Measurements from ENCODE around the gene LACTB. TPM values are rescaled to one million over a fixed set of nuclear protein-coding genes. Genes with fewer than 3 reads are reported as not detected.

The LACTB gene
- total and polyA plus RNA-seq, 5 donors from 2014 or later, result 7.5 to 11.8 (median 8.5) TPM

Other genes with a start within 250 kb of the LACTB start
- gene TPM1, start 79.1 kb upstream of the LACTB start, total RNA-seq, result 11.2 TPM
- 10 to 100 TPM in 2 of 4 donors, 1 to 10 TPM in 2; 7.2 to 12.1 (median 9.5) TPM for gene TPM1, start 79.1 kb upstream of the LACTB start, polyA plus RNA-seq
- gene RPS27L, start 35.6 kb downstream of the LACTB start, total RNA-seq, result 94.0 TPM
- 100 to 1,000 TPM; 264 to 422 (median 337) TPM for gene RPS27L, start 35.6 kb downstream of the LACTB start, polyA plus RNA-seq
- gene RAB8B, start 67.7 kb downstream of the LACTB start, total RNA-seq, result 114 TPM
- gene RAB8B, start 67.7 kb downstream of the LACTB start, polyA plus RNA-seq, result 10 to 100 TPM; 67.4 to 82.4 (median 74.4) TPM
- 19.0 TPM for gene APH1B, start 155.7 kb downstream of the LACTB start, total RNA-seq
- gene APH1B, start 155.7 kb downstream of the LACTB start, polyA plus RNA-seq, result 10 to 100 TPM in 2 of 4 donors, 1 to 10 TPM in 2; 9.1 to 16.2 (median 11.6) TPM